ENCODE results near the gene AOPEP. TPM values are rescaled to one million over a fixed set of nuclear protein-coding genes. Genes with fewer than 3 reads are reported as not detected.

Gene AOPEP
- total and polyA plus RNA-seq, 9 of the 15 experiments (the other 6 are each of a cell fraction or from before 2014, with no cell fraction given): 4.5 to 19.3 (median 13.5) TPM

- ATAC-seq (no peak), DNase-seq (ENCODE audit: extremely low read depth in 1 of 4, low spot score in 3 of 4) (no peak), FAIRE-seq (no peak)
- TF ChIP-seq ZZZ3 (IDR thresholded peaks at IDR 0.05) (no peak), EWSR1 (IDR thresholded peaks at IDR 0.05; ENCODE audit: borderline replicate concordance, low read depth, partially characterized antibody) (no peak), TEAD2 (tag; IDR thresholded peaks at IDR 0.05) (no peak), ZNF707 (CRISPR knock-in tag; conservative IDR thresholded peaks at IDR 0.05) (no peak), ELF2 (CRISPR knock-in tag; IDR thresholded peaks at IDR 0.05) (no peak), ZNF263 (CRISPR knock-in tag; IDR thresholded peaks at IDR 0.05; ENCODE audit: borderline replicate concordance) (no peak), NEUROD1 (IDR thresholded peaks at IDR 0.05; ENCODE audit: borderline replicate concordance, low read depth, low read length, partially characterized antibody) (no peak)
- H3K4me2 ChIP-seq (ENCODE audit: insufficient read depth, low read length): no peak overlapping the region
- no peak overlapping the region for H3K9ac ChIP-seq (ENCODE audit: insufficient read depth in 1 of 2, low read depth in 2 of 2, low read length in 2 of 2)
- H2AFZ ChIP-seq (ENCODE audit: low read depth, low read length): no peak overlapping the region
- POLR2A ChIA-PET: no interaction called here
- BruUV-seq (replicated peaks): no TSS peak
- CTCF ChIA-PET (ENCODE audit: low intra/inter-chr PET ratio): no interaction called here
- H3K4me3 ChIP-seq: no peak overlapping the region
- no peaks in the 10 kb centered on the region for H4K20me1 ChIP-seq (replicated peaks; ENCODE audit: control insufficient read depth, insufficient read depth, low read length)
- no peaks in the 10 kb centered on the region for H3K9me1 ChIP-seq (ENCODE audit: control insufficient read depth, insufficient read depth, low read length)
- H3K4me1 ChIP-seq (replicated peaks in 1 of 2; ENCODE audit: control insufficient read depth in 2 of 2, insufficient read depth in 2 of 2, low read length in 2 of 2): peaks cover 0 to 19% of the 10 kb centered on the region in 2 experiments; a peak in 2 of 5 replicates
- no peaks in the 10 kb centered on the region for H3K27me3 ChIP-seq (ENCODE audit: control insufficient read depth in 2 of 2, insufficient read depth in 2 of 2, low read length in 2 of 2)
- no peaks in the 10 kb centered on the region for H3K9me3 ChIP-seq (replicated peaks; ENCODE audit: control insufficient read depth, insufficient read depth, low read depth, low read length)
- in situ Hi-C loops (cut with MboI): loop anchor here (10.0 kb wide), 1 partner anchor 300 kb away; no protein-coding TSS in a partner anchor
- H3K79me2 ChIP-seq (ENCODE audit: control insufficient read depth, insufficient read depth, low read length): no peaks in the 10 kb centered on the region
- 81% methylated on average over 16 of the region's 19 CpGs for WGBS (ENCODE audit: insufficient coverage, low coverage, missing lambda C conversion rate)
- no peak overlapping the region for H3K27ac ChIP-seq (ENCODE audit: extremely low read depth, low read depth, low read length)
- H3K36me3 ChIP-seq (ENCODE audit: control insufficient read depth, insufficient read depth, low read length): peaks cover 17% of the 10 kb centered on the region; the same call in 2 of the 3 replicates
- intact Hi-C loops (cut with micrococcal nuclease): no loop called here
Measured at GRCh38 chr9:95084254-95084934, 357.9 kb downstream of the AOPEP start.

All from K562 (cell line).